ENCODE data around the gene LMX1B. TPM values are rescaled to one million over a fixed set of nuclear protein-coding genes. Genes with fewer than 3 reads are reported as not detected.

Gene LMX1B
- total and polyA plus RNA-seq, 11 donors = 0.15 to 1.1 (median 0.39) TPM

GRCh38 chr9:126608551-126608950 lies 5.2 kb upstream of the LMX1B start:
- intact Hi-C loops (cut with DNase I) = no loop called here
- WGBS, 4 donors = 84 to 92% (median 87%) methylated on average over 5 to 8 of the region's 8 CpGs
- Histone ChIP-seq H3K4me1 (peaks cover 0 to 40% (median 23%) of the 10 kb centered on the region in 12 donors), H3K27me3 (peaks cover 17 to 63% (median 44%) of the 10 kb centered on the region in 9 donors), H3K9me3 (no peaks in the 10 kb centered on the region), H3K36me3 (no peaks in the 10 kb centered on the region), H3K27ac (no peak overlapping the region), H3K4me3 (no peak overlapping the region)
- TF ChIP-seq CTCF (IDR thresholded peaks at IDR 0.05) (no peak), POLR2A (IDR thresholded peaks at IDR 0.05) (no peak)
- DNase-seq (no peak), ATAC-seq (no peak)

- intact Hi-C loops (cut with DNase I) = no loop called here
- Histone ChIP-seq H3K36me3 (no peaks in the 10 kb centered on the region), H3K4me1 (peaks cover 0 to 40% (median 23%) of the 10 kb centered on the region in 12 donors), H3K9me3 (no peaks in the 10 kb centered on the region), H3K4me3 (no peak overlapping the region), H3K27ac (no peak overlapping the region), H3K27me3 (peaks cover 17 to 65% (median 44%) of the 10 kb centered on the region in 9 donors)
- TF ChIP-seq POLR2A (IDR thresholded peaks at IDR 0.05) = no peak
- no peak for TF ChIP-seq CTCF (IDR thresholded peaks at IDR 0.05)
- ATAC-seq (no peak), DNase-seq (no peak)
- 84 to 95% (median 88%) methylated on average over 2 to 6 of the region's 6 CpGs for WGBS, 4 donors
Observed at GRCh38 chr9:126609191-126609590, 4.5 kb upstream of the LMX1B start.

- WGBS, 4 donors = 25 to 47% (median 32%) methylated on average over 10 to 23 of the region's 23 CpGs
- no peaks in the 10 kb centered on the region for H3K36me3 ChIP-seq
- DNase-seq (no peak), ATAC-seq (peak in 1 of 4 donors; percentile 6)
- peaks cover 0 to 42% (median 21%) of the 10 kb centered on the region in 12 donors for H3K4me1 ChIP-seq
- H3K9me3 ChIP-seq = no peaks in the 10 kb centered on the region
- intact Hi-C loops (cut with DNase I) = loop anchor here (2.0 to 10.0 kb wide), 7 partner anchors 77 to 175 kb away; no protein-coding TSS in a partner anchor
- H3K27me3 ChIP-seq = peaks cover 24 to 72% (median 50%) of the 10 kb centered on the region in 9 donors
- H3K27ac ChIP-seq = no peak overlapping the region
- TF ChIP-seq CTCF (IDR thresholded peaks at IDR 0.05) (no peak), POLR2A (IDR thresholded peaks at IDR 0.05) (no peak)
- peak overlapping the region in 3 of 12 donors; percentile 8 to 22 (median 15) for H3K4me3 ChIP-seq
Observed at GRCh38 chr9:126609711-126610388, 3.9 kb upstream of the LMX1B start.

GRCh38 chr9:126611193-126611591 lies 2.5 kb upstream of the LMX1B start:
- H3K4me1 ChIP-seq = peaks cover 0 to 51% (median 21%) of the 10 kb centered on the region in 12 donors
- no peak for TF ChIP-seq CTCF (IDR thresholded peaks at IDR 0.05)
- no peak for TF ChIP-seq POLR2A (IDR thresholded peaks at IDR 0.05)
- ATAC-seq (peak in 2 of 4 donors; percentile 2 to 17), DNase-seq (peak in 2 of 5 donors; percentile 19 to 64)
- intact Hi-C loops (cut with DNase I) = loop anchor here (2.0 to 10.0 kb wide), 7 partner anchors 76 to 174 kb away; no protein-coding TSS in a partner anchor
- H3K27ac ChIP-seq = no peak overlapping the region
- WGBS, 4 donors = 4 to 14% (median 7%) methylated on average over 23 to 25 of the region's 25 CpGs
- no peaks in the 10 kb centered on the region for H3K9me3 ChIP-seq
- no peaks in the 10 kb centered on the region for H3K36me3 ChIP-seq
- peak overlapping the region in 6 of 12 donors; percentile 45 to 60 (median 54) for H3K4me3 ChIP-seq
- peaks cover 33 to 85% (median 62%) of the 10 kb centered on the region in 9 donors for H3K27me3 ChIP-seq
